Brain microvascular endothelial cell (primary cell): ENCODE measurements around the gene TTC24.

Experiments
- DNase-seq: peaks from one replicate; pipeline ENCODE4 v3.0.0-alpha.2; 2020
- H3K27ac ChIP-seq: fragments of 250-450 bp; sonication (Bioruptor Pico); 2 replicates; pipeline ENCODE4 v1.5.1; 2020; ENCODE audit warnings: mild to moderate bottlenecking, moderate library complexity
- H3K27me3 ChIP-seq: fragments of 250-450 bp; sonication (Bioruptor Pico); replicated peaks from 2 replicates; pipeline ENCODE4 v1.5.1; 2020; ENCODE audit warnings: mild to moderate bottlenecking
- H3K36me3 ChIP-seq: fragments of 250-450 bp; sonication (Bioruptor Pico); replicated peaks from 2 replicates; pipeline ENCODE4 v1.5.1; 2020; ENCODE audit warnings: mild to moderate bottlenecking
- H3K4me3 ChIP-seq: 2 replicates; pipeline ENCODE4 v1.5.1; 2011; ENCODE audit warnings: low read depth, mild to moderate bottlenecking, control low read depth, low read length, moderate library complexity
- in situ Hi-C: cut with HindIII; loops from 2 replicates; pipeline ENCODE4 v1.10.0; 2017; ENCODE audit warnings: low sequenced_read_pairs, low pct_ligation_motif_present
- TF ChIP-seq, protein P1 (sequence below): IDR thresholded peaks from 2 replicates; pipeline ENCODE4 v1.5.1; 2011; ENCODE audit warnings: low read depth, mild to moderate bottlenecking, moderate library complexity, low read length, control low read depth, inconsistent platforms; ENCODE audit errors: missing control alignments

The TTC24 gene

DNA sequence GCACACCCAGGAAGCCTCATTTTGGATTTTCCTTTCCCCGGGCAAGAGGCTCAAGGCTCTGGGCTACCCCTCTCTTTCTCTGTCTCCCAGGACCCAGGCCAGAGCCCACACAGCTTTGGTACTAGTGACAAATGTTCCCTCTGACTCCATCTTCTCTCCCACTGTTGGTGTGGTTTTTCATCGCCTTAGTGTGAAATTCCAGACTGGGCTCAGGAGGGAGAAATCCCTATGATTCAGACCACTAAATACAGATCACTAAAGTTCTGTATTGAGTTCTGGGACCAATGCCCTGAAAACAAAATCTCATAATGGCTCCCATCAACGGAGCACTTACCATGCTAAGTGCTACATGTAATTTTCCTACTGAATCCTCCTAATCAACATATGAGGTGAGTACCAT is 33.3 kb upstream of the TTC24 start:
- no peak for DNase-seq
- TF ChIP-seq, protein P1, sequence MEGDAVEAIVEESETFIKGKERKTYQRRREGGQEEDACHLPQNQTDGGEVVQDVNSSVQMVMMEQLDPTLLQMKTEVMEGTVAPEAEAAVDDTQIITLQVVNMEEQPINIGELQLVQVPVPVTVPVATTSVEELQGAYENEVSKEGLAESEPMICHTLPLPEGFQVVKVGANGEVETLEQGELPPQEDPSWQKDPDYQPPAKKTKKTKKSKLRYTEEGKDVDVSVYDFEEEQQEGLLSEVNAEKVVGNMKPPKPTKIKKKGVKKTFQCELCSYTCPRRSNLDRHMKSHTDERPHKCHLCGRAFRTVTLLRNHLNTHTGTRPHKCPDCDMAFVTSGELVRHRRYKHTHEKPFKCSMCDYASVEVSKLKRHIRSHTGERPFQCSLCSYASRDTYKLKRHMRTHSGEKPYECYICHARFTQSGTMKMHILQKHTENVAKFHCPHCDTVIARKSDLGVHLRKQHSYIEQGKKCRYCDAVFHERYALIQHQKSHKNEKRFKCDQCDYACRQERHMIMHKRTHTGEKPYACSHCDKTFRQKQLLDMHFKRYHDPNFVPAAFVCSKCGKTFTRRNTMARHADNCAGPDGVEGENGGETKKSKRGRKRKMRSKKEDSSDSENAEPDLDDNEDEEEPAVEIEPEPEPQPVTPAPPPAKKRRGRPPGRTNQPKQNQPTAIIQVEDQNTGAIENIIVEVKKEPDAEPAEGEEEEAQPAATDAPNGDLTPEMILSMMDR: no peak
- no peak overlapping the region for H3K4me3 ChIP-seq
- no peaks in the 10 kb centered on the region for H3K27me3 ChIP-seq
- H3K36me3 ChIP-seq: peaks cover 2% of the 10 kb centered on the region
- H3K27ac ChIP-seq: no peak overlapping the region
- in situ Hi-C loops: no loop called here

DNA sequence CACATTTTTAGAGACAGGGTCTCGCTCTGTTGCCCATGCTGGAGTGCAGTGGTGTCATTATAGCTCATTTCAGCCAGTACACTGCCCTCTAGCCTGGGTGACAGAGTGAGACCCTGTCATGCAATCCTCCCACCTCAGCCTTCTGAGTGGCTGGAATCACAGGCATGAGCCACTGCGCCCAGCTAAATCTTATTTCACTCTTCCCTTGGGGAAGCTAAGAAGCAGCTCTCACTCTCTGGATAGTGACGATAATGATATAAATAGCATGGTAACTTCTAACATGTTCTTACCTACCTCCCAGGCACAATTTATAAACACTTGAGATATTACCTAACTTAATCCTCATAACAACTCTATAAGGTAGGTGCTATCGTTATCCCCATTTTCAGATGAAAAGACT is 32.1 kb upstream of the TTC24 start:
- no peak overlapping the region for H3K4me3 ChIP-seq
- H3K36me3 ChIP-seq: peaks cover 2% of the 10 kb centered on the region
- H3K27me3 ChIP-seq: no peaks in the 10 kb centered on the region
- no peak overlapping the region for H3K27ac ChIP-seq
- in situ Hi-C loops: no loop called here
- TF ChIP-seq, protein P1: no peak
- no peak for DNase-seq

DNA sequence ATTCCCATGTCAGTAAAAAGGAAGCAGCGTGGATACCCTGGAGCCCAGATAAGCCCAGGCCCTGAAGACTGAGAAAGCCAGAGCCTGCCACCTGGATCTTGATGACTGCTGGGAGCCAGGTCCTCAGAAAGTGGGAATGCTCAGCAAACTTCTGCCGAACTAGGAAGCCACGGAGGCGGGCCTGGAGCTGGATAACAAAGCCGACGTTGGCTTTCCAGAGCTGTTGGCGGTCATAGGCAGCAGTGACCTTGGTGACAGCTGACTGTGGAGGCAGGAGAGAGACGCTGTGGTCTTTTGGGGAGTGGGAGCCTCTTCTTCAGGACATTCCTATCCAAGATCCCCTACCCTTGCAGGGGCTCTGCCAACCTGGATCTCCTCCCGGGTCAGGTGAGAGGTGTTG is 31.5 kb upstream of the TTC24 start:
- H3K27me3 ChIP-seq: no peaks in the 10 kb centered on the region
- peaks cover 2% of the 10 kb centered on the region for H3K36me3 ChIP-seq
- TF ChIP-seq, protein P1: no peak
- no peak overlapping the region for H3K27ac ChIP-seq
- no peak overlapping the region for H3K4me3 ChIP-seq
- in situ Hi-C loops: no loop called here
- DNase-seq: no peak

DNA sequence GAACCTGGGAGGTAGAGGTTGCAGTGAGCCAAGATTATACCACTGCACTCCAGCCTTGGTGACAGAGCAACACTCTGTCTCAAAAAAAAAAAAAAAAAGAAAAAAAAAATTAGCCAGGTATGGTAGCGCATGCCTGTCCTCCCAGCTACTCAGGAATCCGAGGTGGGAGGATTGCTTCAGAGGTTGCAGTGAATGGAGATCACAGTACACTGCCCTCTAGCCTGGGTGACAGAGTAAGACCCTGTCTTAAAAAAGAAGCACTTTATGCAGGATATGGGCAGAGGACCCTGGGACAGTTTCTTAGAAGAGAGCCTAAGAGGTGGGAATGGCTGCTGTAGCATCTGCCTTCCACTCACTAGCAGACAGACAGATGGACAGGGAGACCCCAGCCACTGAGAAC is 30.1 kb upstream of the TTC24 start:
- H3K36me3 ChIP-seq: peaks cover 2% of the 10 kb centered on the region
- no peak overlapping the region for H3K4me3 ChIP-seq

DNA sequence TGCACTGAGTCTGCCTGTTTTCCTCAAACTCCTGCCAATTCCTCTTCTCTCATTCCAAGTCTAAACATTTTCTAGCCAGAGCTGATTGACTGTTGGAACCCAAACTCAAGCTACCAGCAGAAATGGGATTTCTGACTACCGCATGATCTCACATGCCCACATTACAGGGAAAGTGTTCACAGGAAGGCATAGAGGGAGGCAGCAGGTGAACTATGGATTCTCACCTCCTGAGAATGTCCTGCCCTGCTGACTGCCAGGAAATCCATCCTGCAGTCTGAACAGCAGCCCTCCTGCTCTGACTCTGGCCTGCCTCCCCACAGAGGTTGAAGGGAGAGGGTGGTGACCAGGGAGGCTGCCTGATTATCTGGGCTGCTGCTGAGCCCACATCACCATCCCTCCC is 29.7 kb upstream of the TTC24 start:
- TF ChIP-seq, protein P1: no peak
- Histone ChIP-seq H3K27me3 (no peaks in the 10 kb centered on the region), H3K4me3 (no peak overlapping the region), H3K27ac (no peak overlapping the region), H3K36me3 (peaks cover 2% of the 10 kb centered on the region)
- DNase-seq: no peak
- in situ Hi-C loops: no loop called here

More for the DNA sequence above, 30.1 kb upstream of the TTC24 start:
- DNase-seq: no peak
- TF ChIP-seq, protein P1: no peak
- in situ Hi-C loops: no loop called here
- no peak overlapping the region for H3K27ac ChIP-seq
- no peaks in the 10 kb centered on the region for H3K27me3 ChIP-seq

DNA sequence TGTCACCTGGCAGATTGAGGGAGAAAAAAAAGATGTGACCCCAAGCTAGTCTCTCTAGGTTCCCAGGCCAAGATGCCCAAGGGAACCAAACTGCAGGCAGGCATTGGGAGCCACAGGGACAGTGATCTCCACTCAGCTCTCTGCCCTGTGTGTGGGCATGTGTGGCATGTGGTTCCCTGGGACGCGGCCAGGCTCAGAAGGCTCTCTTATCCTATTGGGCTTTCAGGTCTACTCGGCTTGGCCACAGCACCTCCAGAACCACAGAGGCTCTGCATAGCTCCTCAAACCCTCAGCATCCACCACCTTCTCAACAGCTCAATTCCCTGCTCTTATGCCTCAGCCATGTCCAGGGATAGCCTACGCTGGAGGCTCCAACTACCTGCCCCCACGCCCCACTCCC is 29.2 kb upstream of the TTC24 start:
- in situ Hi-C loops: no loop called here
- Histone ChIP-seq H3K27ac (no peak overlapping the region), H3K27me3 (no peaks in the 10 kb centered on the region), H3K4me3 (no peak overlapping the region), H3K36me3 (peaks cover 2% of the 10 kb centered on the region)
- TF ChIP-seq, protein P1: no peak
- no peak for DNase-seq
